IMR-90 (cell line): ENCODE measurements around the gene HDDC2. TPM values are rescaled to one million over a fixed set of nuclear protein-coding genes. Genes with fewer than 3 reads are reported as not detected.

ENCODE experiments used
- ATAC-seq: fragments of 200-7000 bp; cut with Tn5 transposase; 2 replicates; pipeline ENCODE4 v1.9.1; 2020; ENCODE audit warnings: low read depth, mild to moderate bottlenecking, moderate library complexity
- BruUV-seq: library from RNA; stranded (reverse); fragments of 400-500 nt; replicated peaks from 2 replicates; lab custom pipeline; 2021; lab: Mats Ljungman, UMichigan
- CTCF ChIA-PET: fragments of 300-600 bp; formaldehyde crosslinking; extraction: SDS; loops from one replicate; lab custom pipeline; 2021; ENCODE audit warnings: antibody characterized with exemption; lab: Yijun Ruan, JAX
- POLR2A ChIA-PET: fragments of 300-600 bp; sonication (Branson Sonifier 250); formaldehyde crosslinking; loops from one replicate; lab custom pipeline; 2022; ENCODE audit warnings: antibody characterized with exemption; ENCODE audit not compliant: unreplicated experiment; lab: Charles Lee
- DNase-seq: peaks from one replicate; pipeline ENCODE4 v3.0.0; 2013
- H2AFZ ChIP-seq: replicated peaks from 2 replicates; pipeline ENCODE3; 2013; ENCODE audit warnings: low read length, mild to moderate bottlenecking; ENCODE audit not compliant: poor library complexity
- H2AK5ac ChIP-seq: 2 replicates; pipeline ENCODE4 v1.6.1; 2013; ENCODE audit warnings: low read depth, low read length, inconsistent platforms
- H2AK9ac ChIP-seq: replicated peaks from 2 replicates; pipeline ENCODE3; 2013; ENCODE audit warnings: mild to moderate bottlenecking, low read depth, low read length, moderate library complexity; ENCODE audit not compliant: poor library complexity
- H2BK120ac ChIP-seq: 2 replicates; pipeline ENCODE4 v1.6.1; 2013; ENCODE audit warnings: low read depth, low read length, inconsistent platforms
- H2BK15ac ChIP-seq: 3 replicates; pipeline ENCODE4 v1.6.1; 2013; ENCODE audit warnings: low read depth, low read length, inconsistent platforms
- H2BK20ac ChIP-seq: 2 replicates; pipeline ENCODE4 v1.6.1; 2013; ENCODE audit warnings: low read depth, mild to moderate bottlenecking, inconsistent platforms, low read length, moderate library complexity
- H2BK5ac ChIP-seq: 2 replicates; pipeline ENCODE4 v1.6.1; 2013; ENCODE audit warnings: mild to moderate bottlenecking, low read depth, low read length, inconsistent platforms; ENCODE audit not compliant: poor library complexity, severe bottlenecking
- H3K14ac ChIP-seq: replicated peaks from 2 replicates; pipeline ENCODE4 v1.6.1; 2013; ENCODE audit warnings: low read depth, low read length, inconsistent platforms
- H3K18ac ChIP-seq: 2 replicates; pipeline ENCODE4 v1.6.1; 2013; ENCODE audit warnings: low read depth, low read length, control low read depth
- H3K23ac ChIP-seq: 2 replicates; pipeline ENCODE4 v1.6.1; 2013; ENCODE audit warnings: low read depth, low read length, inconsistent platforms
- H3K27ac ChIP-seq: 2 replicates; pipeline ENCODE4 v1.5.1; 2013; ENCODE audit warnings: mild to moderate bottlenecking, control low read depth, low read length; ENCODE audit not compliant: insufficient read depth
- H3K27me3 ChIP-seq: 2 replicates; pipeline ENCODE4 v1.6.1; 2013; ENCODE audit warnings: low read length; ENCODE audit not compliant: control insufficient read depth, insufficient read depth
- H3K36me3 ChIP-seq: 2 replicates; pipeline ENCODE4 v1.6.1; 2013; ENCODE audit warnings: low read length, mixed read lengths; ENCODE audit not compliant: control insufficient read depth, insufficient read depth
- H3K4ac ChIP-seq: 2 replicates; pipeline ENCODE4 v1.6.1; 2013; ENCODE audit warnings: low read depth, low read length, inconsistent platforms
- H3K4me1 ChIP-seq: 2 replicates; pipeline ENCODE4 v1.6.1; 2013; ENCODE audit warnings: low read length, mixed read lengths; ENCODE audit not compliant: control insufficient read depth, insufficient read depth
- H3K4me2 ChIP-seq: 2 replicates; pipeline ENCODE4 v1.6.1; 2013; ENCODE audit warnings: low read depth, mild to moderate bottlenecking, control low read depth, low read length, moderate library complexity
- H3K4me3 ChIP-seq: 2 replicates; pipeline ENCODE4 v1.5.1; 2013; ENCODE audit warnings: low read depth, mild to moderate bottlenecking, control low read depth, low read length, moderate library complexity; ENCODE audit not compliant: insufficient read depth
- H3K56ac ChIP-seq: 2 replicates; pipeline ENCODE4 v1.6.1; 2013; ENCODE audit warnings: low read length, inconsistent platforms; ENCODE audit not compliant: insufficient read depth; ENCODE audit errors: extremely low read depth
- H3K79me1 ChIP-seq, 2 experiments: 2 replicates each; pipeline ENCODE4 v1.6.1; 2013; ENCODE audit warnings: low read length in 2 of 2, inconsistent platforms in 1 of 2, low read depth in 1 of 2
- H3K9ac ChIP-seq: 2 replicates; pipeline ENCODE4 v1.6.1; 2013; ENCODE audit warnings: low read depth, low read length, control low read depth
- H3K9me1 ChIP-seq: 2 replicates; pipeline ENCODE4 v1.6.1; 2013; ENCODE audit warnings: low read length, inconsistent platforms; ENCODE audit not compliant: insufficient read depth
- H3K9me3 ChIP-seq: 2 replicates; pipeline ENCODE4 v1.6.1; 2013; ENCODE audit warnings: low read length; ENCODE audit not compliant: control insufficient read depth, insufficient read depth
- H4K20me1 ChIP-seq: 2 replicates; pipeline ENCODE4 v1.6.1; 2013; ENCODE audit warnings: low read length, inconsistent platforms; ENCODE audit not compliant: insufficient read depth
- H4K5ac ChIP-seq: 2 replicates; pipeline ENCODE4 v1.6.1; 2013; ENCODE audit warnings: mild to moderate bottlenecking, low read depth, low read length, control low read depth
- H4K8ac ChIP-seq, 2 experiments: 2 replicates each; pipeline ENCODE4 v1.6.1; 2013; ENCODE audit warnings: low read depth in 2 of 2, low read length in 2 of 2, control low read depth in 1 of 2, inconsistent platforms in 1 of 2
- H4K91ac ChIP-seq: 2 replicates; pipeline ENCODE4 v1.6.1; 2013; ENCODE audit warnings: low read depth, low read length, inconsistent platforms; ENCODE audit not compliant: insufficient read depth
- BHLHE40 ChIP-seq: fragments of 150-350 bp; IDR thresholded peaks from 2 replicates; pipeline ENCODE4 v1.6.1; 2016; ENCODE audit warnings: mild to moderate bottlenecking, low read depth, low read length
- CEBPB ChIP-seq: IDR thresholded peaks from 2 replicates; pipeline ENCODE4 v1.6.1; 2012; ENCODE audit warnings: low read depth, low read length, improper control_type of control experiment
- CHD1 ChIP-seq: IDR thresholded peaks from 2 replicates; pipeline ENCODE4 v1.6.1; 2012; ENCODE audit warnings: low read depth, low read length, improper control_type of control experiment
- FOS ChIP-seq: fragments of 150-350 bp; IDR thresholded peaks from 2 replicates; pipeline ENCODE4 v1.6.1; 2016; ENCODE audit warnings: low read depth, low read length
- MAFK ChIP-seq: IDR thresholded peaks from 2 replicates; pipeline ENCODE4 v1.6.1; 2012; ENCODE audit warnings: low read depth, low read length, improper control_type of control experiment
- MAZ ChIP-seq: IDR thresholded peaks from 2 replicates; pipeline ENCODE4 v1.6.1; 2012; ENCODE audit warnings: low read depth, mild to moderate bottlenecking, low read length, improper control_type of control experiment, moderate library complexity, borderline replicate concordance
- MXI1 ChIP-seq: IDR thresholded peaks from 2 replicates; pipeline ENCODE4 v1.6.1; 2012; ENCODE audit warnings: low read depth, mild to moderate bottlenecking, low read length, moderate library complexity, borderline replicate concordance
- NFE2L2 ChIP-seq: fragments of 150-350 bp; IDR thresholded peaks from 2 replicates; pipeline ENCODE4 v1.6.1; 2016; ENCODE audit warnings: low read depth, mild to moderate bottlenecking, low read length
- POLR2A ChIP-seq: IDR thresholded peaks from 2 replicates; pipeline ENCODE4 v1.6.1; 2012; ENCODE audit warnings: mild to moderate bottlenecking, low read depth, low read length
- RAD21 ChIP-seq: IDR thresholded peaks from 2 replicates; pipeline ENCODE4 v1.6.1; 2012; ENCODE audit warnings: low read length, improper control_type of control experiment
- RCOR1 ChIP-seq: IDR thresholded peaks from 2 replicates; pipeline ENCODE4 v1.6.1; 2012; ENCODE audit warnings: mild to moderate bottlenecking, low read length, improper control_type of control experiment; ENCODE audit not compliant: insufficient replicate concordance
- RFX5 ChIP-seq: IDR thresholded peaks from 2 replicates; pipeline ENCODE4 v1.8.0; 2012; ENCODE audit warnings: low read depth, mild to moderate bottlenecking, low read length, moderate library complexity
- SMC3 ChIP-seq: fragments of 150-350 bp; IDR thresholded peaks from 2 replicates; pipeline ENCODE4 v1.6.1; 2016; ENCODE audit warnings: low read depth, mild to moderate bottlenecking, antibody characterized with exemption, low read length, moderate library complexity
- WGBS, 2 experiments: methylation state at CpG; one replicate each; pipeline versions ENCODE4 v1.1.5 to v1.1.7; 2013; ENCODE audit warnings: missing lambda C conversion rate in 2 of 2; ENCODE audit not compliant: insufficient read length in 1 of 2; ENCODE audit errors: extremely low coverage in 2 of 2; 5-methylcytosine and 5-hydroxymethylcytosine counted together
- dilution Hi-C: fragments of 300-500 bp; cut with HindIII; formaldehyde crosslinking; loops from one replicate; pipeline ENCODE4 v1.14.3; 2018; ENCODE audit warnings: low sequenced_read_pairs; ENCODE audit not compliant: unreplicated experiment
- in situ Hi-C: fragments of 300-500 bp; cut with MboI; formaldehyde crosslinking; loops from 3 replicates; pipeline ENCODE4 v1.14.3; 2019; ENCODE audit warnings: low sequenced_read_pairs, inconsistent platforms, mixed read lengths
- intact Hi-C: fragments of 100-400 bp; cut with micrococcal nuclease; formaldehyde crosslinking; loops from 2 replicates; pipeline ENCODE4 v1.10.0; 2022
- polyA plus RNA-seq, 3 experiments: library from polyadenylated mRNA; depleted of rRNA; stranded (reverse); fragments of >200 nt; gene quantifications; 2 replicates each; pipeline ENCODE4 v1.2.3, GENCODE V29; 2012; ENCODE audit warnings: low replicate concordance in 1 of 3
- total RNA-seq: library from RNA; depleted of rRNA; stranded (reverse); fragments of >200 nt; gene quantifications from 2 replicates; pipeline ENCODE4 v1.2.3, GENCODE V29; 2012
- TF ChIP-seq, protein P1 (sequence below): conservative IDR thresholded peaks from 2 replicates; pipeline ENCODE4 v1.5.1; 2012; ENCODE audit warnings: mild to moderate bottlenecking, low read depth, low read length, improper control_type of control experiment
- TF ChIP-seq, protein P2 (sequence below): fragments of 150-350 bp; IDR thresholded peaks from 2 replicates; pipeline ENCODE4 v1.6.1; 2017; ENCODE audit warnings: mild to moderate bottlenecking, antibody characterized with exemption, low read length, low read depth
- TF ChIP-seq, protein P3 (sequence below): fragments of 150-350 bp; IDR thresholded peaks from 2 replicates; pipeline ENCODE4 v1.6.1; 2016; ENCODE audit warnings: low read depth, mild to moderate bottlenecking, low read length, moderate library complexity, borderline replicate concordance

HDDC2 gene
- total and polyA plus RNA-seq, 2 of the 4 experiments (the other 2 are of a cell fraction), result 40.9 to 68.6 TPM

DNA sequence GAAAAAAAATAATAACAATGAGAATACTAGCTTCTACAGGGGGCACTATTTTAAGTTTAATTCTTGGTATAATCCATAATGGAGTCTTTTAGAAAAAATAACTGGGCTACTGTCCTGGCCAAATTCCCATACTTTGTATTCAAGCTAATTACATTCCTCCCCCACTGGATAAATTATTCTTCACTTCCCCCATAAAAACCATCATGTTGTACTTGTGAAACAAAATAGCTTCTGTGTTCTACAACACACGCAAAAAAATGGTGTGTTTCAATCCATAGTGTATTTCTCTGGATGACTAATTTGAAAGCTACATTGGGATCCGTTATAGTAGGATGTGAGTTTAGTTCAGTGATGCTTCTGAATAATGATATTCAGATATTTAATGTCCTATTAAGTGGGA, 21.6 kb upstream of the HDDC2 start:
- no peak overlapping the region for H3K4me3 ChIP-seq
- no peak for TF ChIP-seq RFX5
- no peak for TF ChIP-seq SMC3
- TF ChIP-seq FOS, result no peak
- no peak for TF ChIP-seq NFE2L2
- no peak for TF ChIP-seq BHLHE40
- TF ChIP-seq POLR2A, result no peak
- TF ChIP-seq MAZ, result no peak
- TF ChIP-seq MXI1, result no peak
- TF ChIP-seq CEBPB, result no peak
- no peak for TF ChIP-seq MAFK
- no peak for TF ChIP-seq RCOR1
- TF ChIP-seq, protein P1, sequence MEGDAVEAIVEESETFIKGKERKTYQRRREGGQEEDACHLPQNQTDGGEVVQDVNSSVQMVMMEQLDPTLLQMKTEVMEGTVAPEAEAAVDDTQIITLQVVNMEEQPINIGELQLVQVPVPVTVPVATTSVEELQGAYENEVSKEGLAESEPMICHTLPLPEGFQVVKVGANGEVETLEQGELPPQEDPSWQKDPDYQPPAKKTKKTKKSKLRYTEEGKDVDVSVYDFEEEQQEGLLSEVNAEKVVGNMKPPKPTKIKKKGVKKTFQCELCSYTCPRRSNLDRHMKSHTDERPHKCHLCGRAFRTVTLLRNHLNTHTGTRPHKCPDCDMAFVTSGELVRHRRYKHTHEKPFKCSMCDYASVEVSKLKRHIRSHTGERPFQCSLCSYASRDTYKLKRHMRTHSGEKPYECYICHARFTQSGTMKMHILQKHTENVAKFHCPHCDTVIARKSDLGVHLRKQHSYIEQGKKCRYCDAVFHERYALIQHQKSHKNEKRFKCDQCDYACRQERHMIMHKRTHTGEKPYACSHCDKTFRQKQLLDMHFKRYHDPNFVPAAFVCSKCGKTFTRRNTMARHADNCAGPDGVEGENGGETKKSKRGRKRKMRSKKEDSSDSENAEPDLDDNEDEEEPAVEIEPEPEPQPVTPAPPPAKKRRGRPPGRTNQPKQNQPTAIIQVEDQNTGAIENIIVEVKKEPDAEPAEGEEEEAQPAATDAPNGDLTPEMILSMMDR, result no peak
- TF ChIP-seq, protein P2, sequence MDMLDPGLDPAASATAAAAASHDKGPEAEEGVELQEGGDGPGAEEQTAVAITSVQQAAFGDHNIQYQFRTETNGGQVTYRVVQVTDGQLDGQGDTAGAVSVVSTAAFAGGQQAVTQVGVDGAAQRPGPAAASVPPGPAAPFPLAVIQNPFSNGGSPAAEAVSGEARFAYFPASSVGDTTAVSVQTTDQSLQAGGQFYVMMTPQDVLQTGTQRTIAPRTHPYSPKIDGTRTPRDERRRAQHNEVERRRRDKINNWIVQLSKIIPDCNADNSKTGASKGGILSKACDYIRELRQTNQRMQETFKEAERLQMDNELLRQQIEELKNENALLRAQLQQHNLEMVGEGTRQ, result no peak
- TF ChIP-seq CHD1, result no peak
- no peak for TF ChIP-seq RAD21
- TF ChIP-seq, protein P3, sequence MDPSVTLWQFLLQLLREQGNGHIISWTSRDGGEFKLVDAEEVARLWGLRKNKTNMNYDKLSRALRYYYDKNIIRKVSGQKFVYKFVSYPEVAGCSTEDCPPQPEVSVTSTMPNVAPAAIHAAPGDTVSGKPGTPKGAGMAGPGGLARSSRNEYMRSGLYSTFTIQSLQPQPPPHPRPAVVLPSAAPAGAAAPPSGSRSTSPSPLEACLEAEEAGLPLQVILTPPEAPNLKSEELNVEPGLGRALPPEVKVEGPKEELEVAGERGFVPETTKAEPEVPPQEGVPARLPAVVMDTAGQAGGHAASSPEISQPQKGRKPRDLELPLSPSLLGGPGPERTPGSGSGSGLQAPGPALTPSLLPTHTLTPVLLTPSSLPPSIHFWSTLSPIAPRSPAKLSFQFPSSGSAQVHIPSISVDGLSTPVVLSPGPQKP, result no peak
- H3K9me1 ChIP-seq, result no peaks in the 10 kb centered on the region
- no peaks in the 10 kb centered on the region for H3K9me3 ChIP-seq
- H2BK5ac ChIP-seq, result no peak overlapping the region
- H2AK9ac ChIP-seq, result no peak overlapping the region
- no peak overlapping the region for H4K8ac ChIP-seq
- dilution Hi-C loops (no loop called here), intact Hi-C loops (no loop called here), in situ Hi-C loops (no loop called here)
- no TSS peak for BruUV-seq
- no peak overlapping the region for H3K4me2 ChIP-seq
- no peaks in the 10 kb centered on the region for H3K36me3 ChIP-seq
- no peak overlapping the region for H2AK5ac ChIP-seq
- H3K14ac ChIP-seq, result no peak overlapping the region
- H3K18ac ChIP-seq, result no peak overlapping the region
- H3K56ac ChIP-seq, result no peak overlapping the region
- no peak for DNase-seq
- no peak overlapping the region for H4K91ac ChIP-seq
- no peak overlapping the region for H2BK15ac ChIP-seq
- H3K9ac ChIP-seq, result no peak overlapping the region
- no peak overlapping the region for H4K5ac ChIP-seq
- no peak overlapping the region for H3K4ac ChIP-seq
- H3K4me1 ChIP-seq, result no peaks in the 10 kb centered on the region
- H3K79me1 ChIP-seq, result no peaks in the 10 kb centered on the region
- no peak overlapping the region for H2BK20ac ChIP-seq
- ChIA-PET CTCF (no interaction called here), POLR2A (no interaction called here)
- WGBS, 2 experiments, result no CpG with 5 or more reads among the region's 2 CpGs
- H2BK120ac ChIP-seq, result no peak overlapping the region
- no peak for ATAC-seq
- no peaks in the 10 kb centered on the region for H4K20me1 ChIP-seq
- no peak overlapping the region for H2AFZ ChIP-seq
- H3K27ac ChIP-seq, result no peak overlapping the region
- H3K27me3 ChIP-seq, result peaks cover 4% of the 10 kb centered on the region
- H3K23ac ChIP-seq, result no peak overlapping the region
